Gastrocnemius medialis (tissue), 4 donors: ENCODE measurements around the gene DHX34. TPM values are rescaled to one million over a fixed set of nuclear protein-coding genes. Genes with fewer than 3 reads are reported as not detected.
"Not testable (repeated sequence)": the region's sequence is repeated elsewhere in the genome, so short reads cannot be mapped to it uniquely, and the experiment has no call there.

Source experiments
- ATAC-seq, 2 donors: fragments of 150-250 bp; one replicate each; pipeline ENCODE4 v1.9.1; 2016
- DNase-seq, 2 donors: peaks; one replicate each; pipeline ENCODE4 v3.0.0-alpha.2; 2019
- H3K27ac ChIP-seq, 4 donors: fragments of 200-600 bp; sonication (generic); 1 replicate in 1 of 4; 2 replicates in 3 of 4; pipeline ENCODE4 v1.5.1; 2016 to 2018; ENCODE audit warnings: mild to moderate bottlenecking in 2 of 4, moderate library complexity in 1 of 4
- H3K27me3 ChIP-seq, 3 donors: fragments of 200-600 bp; sonication (generic) in 2 of 3; 1 replicate in 1 of 3; 2 replicates in 2 of 3; pipeline versions ENCODE4 v1.5.1 to v1.6.0; 2016 to 2019; ENCODE audit warnings: mild to moderate bottlenecking in 1 of 3, moderate library complexity in 1 of 3
- H3K36me3 ChIP-seq, 2 donors: fragments of 200-600 bp; sonication (generic) in 1 of 2; one replicate each; pipeline ENCODE4 v1.5.1; 2017 to 2018
- H3K4me1 ChIP-seq, 2 donors: fragments of 200-600 bp; sonication (generic) in 1 of 2; one replicate each; pipeline ENCODE4 v1.5.1; 2016 to 2017; ENCODE audit warnings: mild to moderate bottlenecking in 2 of 2
- H3K4me3 ChIP-seq, 4 donors: fragments of 200-600 bp; sonication (generic) in 3 of 4; 1 replicate in 1 of 4; 2 replicates in 3 of 4; pipeline ENCODE4 v1.5.1; 2016 to 2019; ENCODE audit warnings: mild to moderate bottlenecking in 2 of 4
- H3K9me3 ChIP-seq, 3 donors: fragments of 200-600 bp; sonication (generic) in 2 of 3; 1 replicate in 1 of 3; 2 replicates in 2 of 3; pipeline ENCODE4 v1.5.1; 2016 to 2019
- POLR2A ChIP-seq, 2 donors: fragments of 450-650 bp; IDR thresholded peaks; one replicate each; pipeline ENCODE4 v1.6.1; 2017; ENCODE audit warnings: antibody characterized with exemption in 2 of 2, mild to moderate bottlenecking in 2 of 2, moderate library complexity in 2 of 2
- in situ Hi-C, 4 donors: fragments of 200-750 bp; cut with MboI; loops; one replicate each; pipeline versions ENCODE4 v1.15.0 to v1.8.0; 2017; ENCODE audit warnings: low sequenced_read_pairs in 4 of 4
- intact Hi-C: fragments of 100-400 bp; cut with DNase I; formaldehyde crosslinking; loops from one replicate; pipeline ENCODE4 v1.15.1; 2023; ENCODE audit warnings: low total_unique reads
- total RNA-seq, 4 donors: library from RNA; depleted of rRNA; stranded (reverse); fragments of >200 nt; gene quantifications; one replicate each; pipeline versions ENCODE4 v1.1.0 to v1.2.3, GENCODE V29; 2016
- TF ChIP-seq, protein P1 (sequence below), 5 experiments: fragments of 450-650 bp in 3 of 5; fragments of 200-600 bp in 2 of 5; sonication (generic) in 2 of 5; IDR thresholded peaks in 4 of 5; conservative IDR thresholded peaks in 1 of 5; 1 replicate in 4 of 5; 2 replicates in 1 of 5; pipeline ENCODE4 v1.5.1; 2016 to 2019; ENCODE audit warnings: antibody characterized with exemption in 5 of 5, mild to moderate bottlenecking in 3 of 5, moderate library complexity in 3 of 5

The DHX34 gene
- total RNA-seq, 4 donors from 2014 or later: 14.3 to 19.3 (median 14.7) TPM

DNA sequence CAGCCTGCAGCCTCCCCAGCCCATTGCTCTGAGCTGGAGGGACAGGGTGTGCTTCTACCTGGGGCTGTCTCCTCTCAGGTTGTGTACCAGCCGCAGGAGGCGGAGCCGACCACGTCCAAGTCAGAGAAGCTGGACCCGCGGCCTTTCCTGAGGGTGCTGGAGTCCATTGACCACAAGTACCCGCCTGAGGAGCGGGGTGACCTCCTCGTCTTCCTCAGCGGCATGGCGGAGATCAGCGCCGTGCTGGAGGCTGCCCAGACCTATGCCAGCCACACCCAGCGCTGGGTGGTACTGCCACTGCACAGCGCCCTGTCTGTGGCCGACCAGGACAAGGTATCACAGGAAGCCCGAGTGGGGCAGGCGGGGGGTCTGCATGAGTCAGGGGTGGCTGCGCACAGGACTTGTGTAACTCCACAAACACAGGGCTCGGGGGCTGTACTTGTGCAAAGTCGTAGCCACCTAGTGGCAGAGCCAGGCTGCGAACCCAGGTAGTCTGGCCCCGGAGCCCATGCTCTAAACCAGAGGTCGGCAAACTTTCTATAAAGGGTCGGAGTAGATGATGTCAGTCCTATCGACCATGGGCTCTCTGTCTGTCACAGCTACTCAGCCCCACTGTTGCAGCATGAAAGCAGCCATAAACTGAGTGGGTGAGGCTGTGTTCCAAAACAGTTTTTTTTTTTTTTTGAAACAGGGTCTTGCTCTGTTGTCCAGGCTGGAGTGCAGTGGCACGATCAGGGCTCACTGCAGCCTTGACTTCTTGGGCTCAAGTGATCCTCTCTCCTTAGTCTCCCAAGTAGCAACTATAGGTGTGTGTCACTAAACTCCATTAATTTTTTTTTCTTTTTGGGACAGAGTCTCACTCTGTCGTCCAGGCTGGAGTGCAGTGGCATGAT lies 8.9 kb downstream of the DHX34 start:
- ATAC-seq: no peak
- Histone ChIP-seq H3K9me3 (no peaks in the 10 kb centered on the region), H3K27ac (no peak overlapping the region), H3K36me3 (peaks cover 0 to 99% of the 10 kb centered on the region in 2 donors), H3K27me3 (no peaks in the 10 kb centered on the region), H3K4me1 (no peaks in the 10 kb centered on the region), H3K4me3 (no peak overlapping the region)
- in situ Hi-C loops (no loop called here), intact Hi-C loops (no loop called here)
- no peak for DNase-seq
- TF ChIP-seq, protein P1, sequence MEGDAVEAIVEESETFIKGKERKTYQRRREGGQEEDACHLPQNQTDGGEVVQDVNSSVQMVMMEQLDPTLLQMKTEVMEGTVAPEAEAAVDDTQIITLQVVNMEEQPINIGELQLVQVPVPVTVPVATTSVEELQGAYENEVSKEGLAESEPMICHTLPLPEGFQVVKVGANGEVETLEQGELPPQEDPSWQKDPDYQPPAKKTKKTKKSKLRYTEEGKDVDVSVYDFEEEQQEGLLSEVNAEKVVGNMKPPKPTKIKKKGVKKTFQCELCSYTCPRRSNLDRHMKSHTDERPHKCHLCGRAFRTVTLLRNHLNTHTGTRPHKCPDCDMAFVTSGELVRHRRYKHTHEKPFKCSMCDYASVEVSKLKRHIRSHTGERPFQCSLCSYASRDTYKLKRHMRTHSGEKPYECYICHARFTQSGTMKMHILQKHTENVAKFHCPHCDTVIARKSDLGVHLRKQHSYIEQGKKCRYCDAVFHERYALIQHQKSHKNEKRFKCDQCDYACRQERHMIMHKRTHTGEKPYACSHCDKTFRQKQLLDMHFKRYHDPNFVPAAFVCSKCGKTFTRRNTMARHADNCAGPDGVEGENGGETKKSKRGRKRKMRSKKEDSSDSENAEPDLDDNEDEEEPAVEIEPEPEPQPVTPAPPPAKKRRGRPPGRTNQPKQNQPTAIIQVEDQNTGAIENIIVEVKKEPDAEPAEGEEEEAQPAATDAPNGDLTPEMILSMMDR (IDR thresholded peaks at IDR 0.05 in 4 of 5, conservative IDR thresholded peaks at IDR 0.05 in 1 of 5): no peak
- TF ChIP-seq POLR2A (IDR thresholded peaks at IDR 0.05): no peak

DNA sequence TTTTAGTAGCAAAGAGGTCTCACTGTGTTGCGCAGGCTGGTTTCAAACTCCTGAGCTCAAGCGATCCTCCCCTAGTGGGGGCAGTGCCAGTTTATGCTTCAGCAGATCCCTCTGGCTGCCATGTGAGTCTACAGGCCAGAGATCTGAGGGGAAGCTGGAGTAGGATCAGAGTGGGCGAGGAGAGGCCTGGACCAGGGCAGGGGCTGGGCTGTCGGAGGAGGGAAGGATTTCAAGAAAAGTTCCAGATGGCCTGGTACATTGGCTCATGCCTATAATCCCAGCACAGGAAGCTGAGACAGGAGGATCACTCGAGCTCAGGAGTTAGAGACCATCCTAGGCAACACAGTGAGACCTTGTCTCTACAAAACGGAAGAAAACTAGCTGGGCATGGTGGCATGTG lies 9.8 kb downstream of the DHX34 start:
- TF ChIP-seq POLR2A (IDR thresholded peaks at IDR 0.05): no peak
- TF ChIP-seq, protein P1 (IDR thresholded peaks at IDR 0.05 in 4 of 5, conservative IDR thresholded peaks at IDR 0.05 in 1 of 5): no peak
- intact Hi-C loops: no loop called here
- no peak overlapping the region for H3K4me3 ChIP-seq
- no peaks in the 10 kb centered on the region for H3K9me3 ChIP-seq
- H3K4me1 ChIP-seq: no peaks in the 10 kb centered on the region
- H3K27me3 ChIP-seq: no peaks in the 10 kb centered on the region
- in situ Hi-C loops: no loop called here
- DNase-seq (no peak), ATAC-seq (no peak)
- H3K36me3 ChIP-seq: peaks cover 0 to 99% of the 10 kb centered on the region in 2 donors
- no peak overlapping the region for H3K27ac ChIP-seq

DNA sequence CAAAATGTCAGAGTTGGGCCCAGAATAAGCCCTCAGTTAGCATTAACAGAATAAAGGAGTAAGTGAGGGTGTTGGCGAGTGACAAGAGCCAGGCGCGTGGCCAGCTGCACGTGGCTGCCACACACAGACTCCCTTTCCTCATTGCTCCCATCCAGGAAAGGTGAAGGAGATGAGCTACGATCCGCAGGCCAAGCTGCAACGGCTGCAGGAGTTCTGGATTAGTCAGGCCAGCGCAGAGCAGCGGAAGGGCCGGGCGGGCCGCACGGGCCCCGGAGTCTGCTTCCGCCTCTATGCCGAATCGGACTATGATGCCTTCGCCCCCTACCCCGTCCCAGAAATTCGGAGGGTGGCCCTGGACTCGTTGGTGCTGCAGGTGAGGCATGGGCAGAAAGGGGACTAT lies 13.2 kb downstream of the DHX34 start:
- no peak overlapping the region for H3K27ac ChIP-seq
- no peaks in the 10 kb centered on the region for H3K27me3 ChIP-seq
- no peak overlapping the region for H3K4me3 ChIP-seq
- intact Hi-C loops (no loop called here), in situ Hi-C loops (no loop called here)
- ATAC-seq (no peak), DNase-seq (no peak)
- H3K4me1 ChIP-seq: no peaks in the 10 kb centered on the region
- H3K9me3 ChIP-seq: no peaks in the 10 kb centered on the region
- TF ChIP-seq, protein P1 (IDR thresholded peaks at IDR 0.05 in 4 of 5, conservative IDR thresholded peaks at IDR 0.05 in 1 of 5): no peak
- TF ChIP-seq POLR2A (IDR thresholded peaks at IDR 0.05): no peak
- peaks cover 0 to 83% of the 10 kb centered on the region in 2 donors for H3K36me3 ChIP-seq

DNA sequence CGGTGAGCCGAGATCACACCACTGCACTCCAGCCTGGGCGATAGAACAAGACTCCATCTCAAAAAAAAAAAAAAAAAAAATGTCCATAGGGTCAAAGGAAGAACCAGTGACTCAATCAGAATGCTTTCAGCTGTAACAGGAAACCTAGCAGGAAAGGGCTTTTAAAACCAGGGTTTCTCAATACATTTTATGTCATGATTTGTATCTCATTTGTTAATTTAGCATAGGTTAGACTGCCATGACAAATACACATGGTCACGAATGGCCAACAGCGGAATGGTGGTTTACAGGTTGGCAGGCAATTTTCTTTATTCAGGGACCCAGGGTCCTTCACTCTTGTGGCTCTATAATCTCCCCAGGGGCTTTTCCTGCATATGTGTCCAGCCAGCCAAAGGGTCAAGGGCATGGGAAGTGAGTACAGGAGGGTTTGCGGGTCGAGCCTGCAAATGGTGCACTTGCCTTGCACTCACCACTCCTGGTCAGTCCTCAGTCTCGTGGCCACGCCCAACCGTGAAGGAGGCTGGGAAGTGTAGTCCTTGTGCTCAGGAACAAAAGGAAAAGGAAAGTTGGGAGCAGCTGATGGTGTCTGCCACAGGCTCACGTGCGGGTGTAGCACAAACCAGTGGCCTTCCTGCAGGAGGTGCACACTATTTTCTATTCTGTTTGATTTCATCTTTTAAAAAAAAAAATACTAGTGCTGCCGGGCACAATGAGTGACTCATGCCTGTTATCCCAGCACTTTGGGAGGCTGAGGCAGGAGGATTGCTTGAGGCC lies 14.8 kb downstream of the DHX34 start:
- H3K4me1 ChIP-seq: no peaks in the 10 kb centered on the region
- H3K36me3 ChIP-seq: peaks cover 0 to 73% of the 10 kb centered on the region in 2 donors
- DNase-seq (no peak), ATAC-seq (no peak)
- H3K27me3 ChIP-seq: no peaks in the 10 kb centered on the region
- TF ChIP-seq, protein P1 (IDR thresholded peaks at IDR 0.05 in 4 of 5, conservative IDR thresholded peaks at IDR 0.05 in 1 of 5): no peak
- no peak for TF ChIP-seq POLR2A (IDR thresholded peaks at IDR 0.05)
- no peak overlapping the region for H3K4me3 ChIP-seq
- H3K9me3 ChIP-seq: no peaks in the 10 kb centered on the region
- intact Hi-C loops (no loop called here), in situ Hi-C loops (no loop called here)
- no peak overlapping the region for H3K27ac ChIP-seq

DNA sequence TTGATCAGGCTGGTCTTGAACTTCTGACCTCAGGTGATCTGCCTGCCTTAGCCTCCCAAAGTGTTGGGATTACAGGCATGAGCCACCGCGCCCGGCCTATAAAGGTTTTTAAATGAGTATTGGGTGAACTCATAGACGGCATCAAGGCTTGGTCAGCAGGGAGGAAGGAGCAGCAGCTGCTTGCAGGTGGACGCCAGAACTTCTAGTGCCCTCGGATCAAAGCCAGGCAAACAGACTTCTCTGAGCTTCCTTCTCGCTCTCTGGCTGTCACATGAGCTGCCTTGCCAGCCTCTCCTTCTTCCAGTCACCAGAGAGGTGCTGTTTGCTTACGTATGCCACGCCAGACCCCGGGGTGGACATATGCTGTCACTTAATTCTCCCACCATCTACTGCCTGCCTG lies 16.3 kb downstream of the DHX34 start:
- H3K9me3 ChIP-seq, H3K4me1 ChIP-seq: not testable (repeated sequence)
- ATAC-seq: peak; percentile 33 to 49

More for the DNA sequence above, 16.3 kb downstream of the DHX34 start:
- H3K27ac ChIP-seq, DNase-seq, intact Hi-C loops, H3K27me3 ChIP-seq, in situ Hi-C loops, H3K4me3 ChIP-seq: not testable (repeated sequence)
- peaks cover 0 to 73% of the 10 kb centered on the region in 2 donors for H3K36me3 ChIP-seq
